ENCODE measurements around the gene NEU4. TPM values are rescaled to one million over a fixed set of nuclear protein-coding genes. Genes with fewer than 3 reads are reported as not detected.

The NEU4 gene
- total and polyA plus RNA-seq, 8 donors: 0.17 to 0.55 (median 0.30) TPM; not detected in 1

DNA sequence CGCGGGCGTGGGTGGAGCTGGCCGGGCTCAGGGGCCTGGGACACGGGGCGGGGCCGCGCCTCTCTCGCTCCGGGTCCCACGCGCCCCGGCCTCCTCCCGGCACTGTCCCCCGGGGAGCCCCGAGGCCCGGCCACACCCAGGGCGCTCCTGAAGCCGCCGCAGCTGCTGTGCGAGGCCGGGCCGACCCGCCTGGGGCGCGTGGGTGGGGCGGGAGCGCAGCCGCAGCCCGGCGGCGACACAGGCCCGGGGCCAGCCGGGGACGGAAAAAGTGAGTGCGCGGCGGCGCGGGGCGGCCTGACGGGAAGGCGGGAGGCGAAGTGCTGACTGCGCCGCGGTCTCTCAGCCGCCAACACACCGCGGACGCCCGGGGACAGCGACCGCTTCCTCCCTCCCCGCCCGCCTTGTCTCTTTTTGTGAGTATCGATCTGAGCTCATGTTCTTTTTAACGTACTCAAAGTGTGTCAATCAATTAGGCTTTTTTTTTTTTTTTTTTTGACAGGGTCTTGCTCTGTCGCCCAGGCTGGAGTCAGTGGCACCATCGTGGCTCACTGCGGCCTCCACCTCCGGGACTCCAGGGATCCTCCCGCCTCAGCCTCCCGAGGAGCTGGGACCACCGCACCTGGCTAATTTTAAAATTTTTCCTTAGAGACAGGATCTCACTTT, 35.2 kb downstream of the NEU4 start:
- intact Hi-C loops (cut with DNase I): no loop called here
- DNase-seq (peak; percentile 60 to 90 (median 79)), ATAC-seq (peak; percentile 92)
- peaks cover 5 to 26% of the 10 kb centered on the region in 2 donors for H3K4me1 ChIP-seq
- peaks cover 4 to 38% of the 10 kb centered on the region in 2 donors for H3K27me3 ChIP-seq
- H3K9me3 ChIP-seq: no peaks in the 10 kb centered on the region
- TF ChIP-seq, protein P1, sequence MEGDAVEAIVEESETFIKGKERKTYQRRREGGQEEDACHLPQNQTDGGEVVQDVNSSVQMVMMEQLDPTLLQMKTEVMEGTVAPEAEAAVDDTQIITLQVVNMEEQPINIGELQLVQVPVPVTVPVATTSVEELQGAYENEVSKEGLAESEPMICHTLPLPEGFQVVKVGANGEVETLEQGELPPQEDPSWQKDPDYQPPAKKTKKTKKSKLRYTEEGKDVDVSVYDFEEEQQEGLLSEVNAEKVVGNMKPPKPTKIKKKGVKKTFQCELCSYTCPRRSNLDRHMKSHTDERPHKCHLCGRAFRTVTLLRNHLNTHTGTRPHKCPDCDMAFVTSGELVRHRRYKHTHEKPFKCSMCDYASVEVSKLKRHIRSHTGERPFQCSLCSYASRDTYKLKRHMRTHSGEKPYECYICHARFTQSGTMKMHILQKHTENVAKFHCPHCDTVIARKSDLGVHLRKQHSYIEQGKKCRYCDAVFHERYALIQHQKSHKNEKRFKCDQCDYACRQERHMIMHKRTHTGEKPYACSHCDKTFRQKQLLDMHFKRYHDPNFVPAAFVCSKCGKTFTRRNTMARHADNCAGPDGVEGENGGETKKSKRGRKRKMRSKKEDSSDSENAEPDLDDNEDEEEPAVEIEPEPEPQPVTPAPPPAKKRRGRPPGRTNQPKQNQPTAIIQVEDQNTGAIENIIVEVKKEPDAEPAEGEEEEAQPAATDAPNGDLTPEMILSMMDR (IDR thresholded peaks at IDR 0.05): no peak
- H3K36me3 ChIP-seq: no peaks in the 10 kb centered on the region
- H3K27ac ChIP-seq: no peak overlapping the region
- peak overlapping the region in 1 of 2 donors; percentile 31 for H3K4me3 ChIP-seq

DNA sequence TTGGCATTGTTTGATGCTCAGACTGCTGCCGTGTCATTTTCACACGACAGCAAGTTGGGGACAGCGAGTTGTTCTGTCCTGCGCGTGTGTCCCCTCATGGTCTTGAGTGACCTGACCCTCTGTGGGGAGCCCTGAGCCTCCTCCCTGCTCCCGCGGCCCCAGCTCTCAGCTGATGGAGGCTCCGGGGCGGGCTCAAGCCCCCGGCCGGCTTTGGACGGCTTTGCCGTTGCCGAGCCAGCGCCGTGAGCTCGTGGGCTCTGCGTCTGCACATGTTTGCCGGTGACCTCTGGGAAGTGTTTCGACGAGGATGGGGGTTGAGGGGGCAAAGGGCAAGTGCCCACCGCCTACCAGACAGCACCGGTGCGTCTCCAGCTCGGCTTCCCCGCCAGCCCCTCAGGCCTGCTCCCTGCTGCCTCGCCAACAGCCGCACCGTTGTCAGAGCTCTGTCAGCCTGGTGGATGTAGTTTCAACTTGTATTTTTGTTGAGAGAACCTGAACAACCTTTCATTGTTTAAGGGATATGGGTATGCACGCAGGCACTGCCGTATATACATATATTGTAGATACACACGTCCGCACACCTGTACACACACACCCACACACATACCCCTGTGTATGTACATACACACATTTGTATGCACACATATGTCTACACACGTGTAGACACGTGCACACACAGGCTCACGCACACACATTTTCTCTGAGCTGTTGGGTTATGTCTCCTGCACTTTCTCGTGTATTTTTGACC, 36.0 kb downstream of the NEU4 start:
- TF ChIP-seq, protein P1 (IDR thresholded peaks at IDR 0.05): no peak
- Histone ChIP-seq H3K9me3 (no peaks in the 10 kb centered on the region), H3K36me3 (no peaks in the 10 kb centered on the region), H3K4me1 (peaks cover 5 to 26% of the 10 kb centered on the region in 2 donors), H3K27me3 (peaks cover 4 to 38% of the 10 kb centered on the region in 2 donors), H3K4me3 (peak overlapping the region in 1 of 2 donors; percentile 31), H3K27ac (no peak overlapping the region)
- peak in 1 of 4 donors; percentile 32 for DNase-seq
- no peak for ATAC-seq
- intact Hi-C loops (cut with DNase I): no loop called here

DNA sequence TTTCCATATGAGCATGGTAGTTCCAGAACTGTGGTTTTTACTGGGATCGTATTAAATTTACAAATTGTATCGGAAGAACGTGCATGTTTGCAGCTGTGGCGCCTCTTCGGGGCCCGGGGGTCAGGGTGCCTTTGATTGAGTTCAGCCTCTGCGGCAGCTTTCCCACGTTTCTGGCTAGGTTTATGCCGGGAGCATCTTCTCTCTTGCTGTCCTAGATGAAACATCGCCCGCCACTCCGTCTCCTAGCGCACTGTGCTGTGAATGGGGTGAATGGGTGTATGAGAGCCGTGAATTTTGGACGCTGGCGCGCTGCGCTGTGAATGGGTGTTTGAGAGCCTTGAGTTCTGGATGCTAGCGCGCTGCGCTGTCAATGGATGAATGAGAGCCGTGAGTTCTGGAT, 37.4 kb downstream of the NEU4 start:
- Histone ChIP-seq H3K9me3 (no peaks in the 10 kb centered on the region), H3K27ac (no peak overlapping the region), H3K4me3 (no peak overlapping the region), H3K4me1 (peaks cover 5 to 26% of the 10 kb centered on the region in 2 donors), H3K36me3 (no peaks in the 10 kb centered on the region), H3K27me3 (peaks cover 4 to 38% of the 10 kb centered on the region in 2 donors)
- intact Hi-C loops (cut with DNase I): no loop called here
- TF ChIP-seq, protein P1 (IDR thresholded peaks at IDR 0.05): no peak
- no peak for ATAC-seq
- no peak for DNase-seq

- Histone ChIP-seq H3K4me3 (no peak overlapping the region), H3K27me3 (peaks cover 4 to 27% of the 10 kb centered on the region in 2 donors), H3K4me1 (peaks cover 3 to 12% of the 10 kb centered on the region in 2 donors), H3K36me3 (no peaks in the 10 kb centered on the region), H3K9me3 (no peaks in the 10 kb centered on the region), H3K27ac (no peak overlapping the region)
- TF ChIP-seq, protein P1 (IDR thresholded peaks at IDR 0.05): no peak
- DNase-seq (no peak), ATAC-seq (no peak)
- intact Hi-C loops (cut with DNase I): no loop called here
These were observed 40.0 kb downstream of the NEU4 start for GRCh38 chr2:241848761-241849615.

Data from left lung (tissue), 10 donors.